GM23338 (cell line): Measurements from ENCODE around the gene SLC22A4.

Experiments used
- CREB1 ChIP-seq: fragments of 250-450 bp; sonication (Bioruptor Pico); IDR thresholded peaks from 2 replicates; pipeline ENCODE4 v1.5.0; 2020; ENCODE audit warnings: low read depth, mild to moderate bottlenecking, moderate library complexity
- CTCF ChIP-seq, 2 experiments: fragments of 200-600 bp in 1 of 2; sonication (generic) in 1 of 2; conservative IDR thresholded peaks; 2 replicates each; pipeline versions ENCODE4 v1.5.1 to v1.6.1; 2016 to 2017; ENCODE audit warnings: antibody characterized with exemption in 2 of 2, low read depth in 2 of 2, mild to moderate bottlenecking in 2 of 2, moderate library complexity in 1 of 2
- ETS1 ChIP-seq: IDR thresholded peaks from 2 replicates; pipeline ENCODE4 v1.6.1; 2016; ENCODE audit warnings: antibody characterized with exemption
- EZH2 ChIP-seq: fragments of 200-600 bp; sonication (generic); IDR thresholded peaks from one replicate; pipeline ENCODE4 v1.8.0; 2017; ENCODE audit warnings: antibody characterized with exemption, mild to moderate bottlenecking, low read depth; ENCODE audit not compliant: unreplicated experiment
- EZH2phosphoT487 ChIP-seq: fragments of 200-600 bp; sonication (generic); IDR thresholded peaks from one replicate; pipeline ENCODE4 v1.8.1; 2018; ENCODE audit warnings: antibody characterized with exemption; ENCODE audit not compliant: unreplicated experiment
- POLR2AphosphoS5 ChIP-seq: IDR thresholded peaks from 2 replicates; pipeline ENCODE4 v1.6.1; 2016; ENCODE audit warnings: antibody characterized with exemption, low read depth
- REST ChIP-seq: IDR thresholded peaks from one replicate; pipeline ENCODE4 v1.6.1; 2018; ENCODE audit warnings: antibody characterized with exemption; ENCODE audit not compliant: unreplicated experiment

GRCh38 chr5:132259069-132259851, 34.9 kb upstream of the SLC22A4 start:
- no peak for TF ChIP-seq POLR2AphosphoS5
- no peak for TF ChIP-seq CTCF (conservative IDR thresholded peaks at IDR 0.05; ENCODE audit: low read depth in 2 of 2)
- TF ChIP-seq REST = no peak
- no peak for TF ChIP-seq EZH2phosphoT487
- no peak for TF ChIP-seq CREB1 (CRISPR knock-in tag)
- TF ChIP-seq ETS1 = no peak
- TF ChIP-seq EZH2 = no peak
